CD14-positive monocyte (primary cell): ENCODE results near the gene MND1. TPM values are rescaled to one million over a fixed set of nuclear protein-coding genes. Genes with fewer than 3 reads are reported as not detected.

Source experiments
- DNase-seq, 3 donors: peaks; one replicate each; pipeline ENCODE4 v3.0.0-alpha.2; 2011 to 2022
- H2AFZ ChIP-seq: 2 replicates; pipeline ENCODE4 v1.6.0; 2012; ENCODE audit warnings: mild to moderate bottlenecking, low read depth, low read length, inconsistent platforms; ENCODE audit not compliant: insufficient read depth, poor library complexity, severe bottlenecking
- H3K27ac ChIP-seq, 2 donors: 1 replicate in 1 of 2; 2 replicates in 1 of 2; pipeline ENCODE4 v1.5.1; 2012 to 2013; ENCODE audit warnings: low read length in 2 of 2, control low read depth in 1 of 2, inconsistent platforms in 1 of 2, low read depth in 1 of 2, mild to moderate bottlenecking in 1 of 2
- H3K27me3 ChIP-seq, 2 donors: one replicate each; pipeline versions ENCODE4 v1.6.0 to v1.6.1; 2011 to 2013; ENCODE audit warnings: low read length in 2 of 2; ENCODE audit not compliant: control insufficient read depth in 2 of 2, insufficient read depth in 2 of 2
- H3K36me3 ChIP-seq, 2 donors: replicated peaks in 1 of 2; 1 replicate in 1 of 2; 2 replicates in 1 of 2; pipeline versions ENCODE4 v1.5.1 to v1.6.1; 2012 to 2013; ENCODE audit warnings: low read length in 2 of 2, control low read depth in 1 of 2, inconsistent platforms in 1 of 2, mild to moderate bottlenecking in 1 of 2; ENCODE audit not compliant: insufficient read depth in 2 of 2, control insufficient read depth in 1 of 2
- H3K4me1 ChIP-seq, 2 donors: 1 replicate in 1 of 2; 2 replicates in 1 of 2; pipeline versions ENCODE4 v1.5.1 to v1.6.1; 2012 to 2013; ENCODE audit warnings: low read length in 2 of 2, control low read depth in 1 of 2, inconsistent platforms in 1 of 2, mild to moderate bottlenecking in 1 of 2, moderate library complexity in 1 of 2; ENCODE audit not compliant: insufficient read depth in 2 of 2, control insufficient read depth in 1 of 2
- H3K4me2 ChIP-seq: replicated peaks from 2 replicates; pipeline ENCODE3; 2012; ENCODE audit warnings: low read length, moderate library complexity, mild to moderate bottlenecking; ENCODE audit not compliant: poor library complexity, severe bottlenecking; ENCODE audit errors: extremely low read depth
- H3K4me3 ChIP-seq, 3 experiments: fragments of 200-600 bp in 1 of 3; sonication (generic) in 1 of 3; replicated peaks in 1 of 3; 1 replicate in 2 of 3; 2 replicates in 1 of 3; pipeline ENCODE4 v1.5.1; 2011 to 2013; ENCODE audit warnings: low read length in 3 of 3, mild to moderate bottlenecking in 3 of 3, control low read depth in 2 of 3, low read depth in 2 of 3, inconsistent platforms in 1 of 3, moderate library complexity in 1 of 3
- H3K79me2 ChIP-seq: 2 replicates; pipeline ENCODE4 v1.6.0; 2012; ENCODE audit warnings: mild to moderate bottlenecking, control low read depth, inconsistent platforms, low read length, moderate library complexity; ENCODE audit not compliant: insufficient read depth
- H3K9ac ChIP-seq: 2 replicates; pipeline ENCODE4 v1.6.0; 2017; ENCODE audit warnings: low read length, mild to moderate bottlenecking; ENCODE audit not compliant: insufficient read depth, poor library complexity, severe bottlenecking
- H3K9me3 ChIP-seq, 2 donors: replicated peaks in 1 of 2; 1 replicate in 1 of 2; 2 replicates in 1 of 2; pipeline versions ENCODE4 v1.5.1 to v1.6.1; 2012 to 2013; ENCODE audit warnings: low read length in 2 of 2, control low read depth in 1 of 2; ENCODE audit not compliant: control insufficient read depth in 1 of 2, insufficient read depth in 1 of 2
- H4K20me1 ChIP-seq: 2 replicates; pipeline ENCODE4 v1.6.0; 2012; ENCODE audit warnings: mild to moderate bottlenecking, low read length, control low read depth, moderate library complexity; ENCODE audit not compliant: insufficient read depth
- H3K27ac Mint-ChIP-seq, 7 donors: one replicate each; pipeline ENCODE4 v1.8.0; 2020; ENCODE audit warnings: mild to moderate bottlenecking in 7 of 7, mixed read lengths in 7 of 7, moderate library complexity in 6 of 7, inconsistent platforms in 2 of 7
- H3K27me3 Mint-ChIP-seq, 3 donors: one replicate each; pipeline ENCODE4 v1.8.0; 2021 to 2022; ENCODE audit warnings: low read depth in 3 of 3, mild to moderate bottlenecking in 3 of 3, mixed read lengths in 3 of 3, moderate library complexity in 3 of 3, inconsistent platforms in 1 of 3
- H3K36me3 Mint-ChIP-seq, 2 donors: one replicate each; pipeline ENCODE4 v1.8.0; 2020; ENCODE audit warnings: mixed read lengths in 2 of 2, inconsistent platforms in 1 of 2, mild to moderate bottlenecking in 1 of 2
- H3K4me1 Mint-ChIP-seq: one replicate; pipeline ENCODE4 v1.8.0; 2020; ENCODE audit warnings: mild to moderate bottlenecking, mixed read lengths
- H3K4me3 Mint-ChIP-seq, 2 donors: one replicate each; pipeline ENCODE4 v1.8.0; 2020; ENCODE audit warnings: mild to moderate bottlenecking in 2 of 2, mixed read lengths in 2 of 2, moderate library complexity in 1 of 2
- H3K9me3 Mint-ChIP-seq, 7 donors: one replicate each; pipeline ENCODE4 v1.8.0; 2020 to 2022; ENCODE audit warnings: mixed read lengths in 7 of 7, mild to moderate bottlenecking in 6 of 7, moderate library complexity in 6 of 7, inconsistent platforms in 2 of 7
- CTCF ChIP-seq: fragments of 200-600 bp; IDR thresholded peaks from one replicate; pipeline ENCODE4 v1.8.0; 2022; ENCODE audit warnings: antibody characterized with exemption, mild to moderate bottlenecking
- WGBS: methylation state at CpG from one replicate; pipeline ENCODE4 v1.1.5; 2013; ENCODE audit warnings: missing lambda C conversion rate; ENCODE audit not compliant: insufficient coverage; 5-methylcytosine and 5-hydroxymethylcytosine counted together
- intact Hi-C, 2 donors: fragments of 100-400 bp; cut with micrococcal nuclease; formaldehyde crosslinking; loops; one replicate each; pipeline versions ENCODE4 v1.15.0 to v1.15.1; 2023
- polyA plus RNA-seq, 3 donors: library from polyadenylated mRNA; depleted of rRNA in 1 of 3; unstranded in 2 of 3; stranded (reverse) in 1 of 3; fragments of 300-500 nt in 2 of 3; fragments of >200 nt in 1 of 3; fragmentation: Illumina TruSeq in 2 of 3; gene quantifications; 1 replicate in 2 of 3; 2 replicates in 1 of 3; pipeline ENCODE4 v1.2.3, GENCODE V29; 2012 to 2021

The MND1 gene
- polyA plus RNA-seq, 3 donors = not detected

- H3K4me1 ChIP-seq = no peaks in the 10 kb centered on the region
- H3K4me3 ChIP-seq = no peak overlapping the region
- no peak overlapping the region for H3K27ac ChIP-seq
- no peaks in the 10 kb centered on the region for H3K9me3 ChIP-seq
- no peak for TF ChIP-seq CTCF
- H2AFZ ChIP-seq = no peak overlapping the region
- H3K9ac ChIP-seq = no peak overlapping the region
- no peak for DNase-seq
- H3K27me3 Mint-ChIP-seq = peaks cover 0 to 5% (median 2%) of the 10 kb centered on the region in 3 donors
- H3K27ac Mint-ChIP-seq = no peak overlapping the region
- WGBS = 100% methylated on average over 1 of the region's 2 CpGs
- no peak overlapping the region for H3K4me3 Mint-ChIP-seq
- H3K4me2 ChIP-seq = no peak overlapping the region
- no peaks in the 10 kb centered on the region for H3K79me2 ChIP-seq
- no peaks in the 10 kb centered on the region for H4K20me1 ChIP-seq
- peaks cover 2% of the 10 kb centered on the region for H3K4me1 Mint-ChIP-seq
- peaks cover 0 to 7% of the 10 kb centered on the region in 2 donors for H3K36me3 Mint-ChIP-seq
- intact Hi-C loops = no loop called here
- H3K36me3 ChIP-seq = no peaks in the 10 kb centered on the region
- peaks cover 0 to 2% (median 0%) of the 10 kb centered on the region in 7 donors for H3K9me3 Mint-ChIP-seq
- no peaks in the 10 kb centered on the region for H3K27me3 ChIP-seq
Measured at GRCh38 chr4:153420361-153420760, 75.9 kb downstream of the MND1 start.

- no peaks in the 10 kb centered on the region for H3K27me3 ChIP-seq
- H3K27ac ChIP-seq = no peak overlapping the region
- no peaks in the 10 kb centered on the region for H3K9me3 ChIP-seq
- H3K36me3 Mint-ChIP-seq = peaks cover 0 to 7% of the 10 kb centered on the region in 2 donors
- no peaks in the 10 kb centered on the region for H4K20me1 ChIP-seq
- intact Hi-C loops = no loop called here
- H3K4me1 ChIP-seq = no peaks in the 10 kb centered on the region
- H3K4me2 ChIP-seq = no peak overlapping the region
- WGBS = no CpG with 5 or more reads among the region's 3 CpGs
- peaks cover 0 to 4% (median 2%) of the 10 kb centered on the region in 3 donors for H3K27me3 Mint-ChIP-seq
- no peak for TF ChIP-seq CTCF
- H3K4me3 ChIP-seq = no peak overlapping the region
- H3K27ac Mint-ChIP-seq = no peak overlapping the region
- no peaks in the 10 kb centered on the region for H3K36me3 ChIP-seq
- no peak for DNase-seq
- H3K9ac ChIP-seq = no peak overlapping the region
- no peaks in the 10 kb centered on the region for H3K79me2 ChIP-seq
- no peak overlapping the region for H2AFZ ChIP-seq
- H3K4me1 Mint-ChIP-seq = peaks cover 2% of the 10 kb centered on the region
- H3K4me3 Mint-ChIP-seq = no peak overlapping the region
- H3K9me3 Mint-ChIP-seq = peaks cover 0 to 2% (median 0%) of the 10 kb centered on the region in 7 donors
Measured at GRCh38 chr4:153421941-153422340, 77.5 kb downstream of the MND1 start.
